RWPE2 (cell line): ENCODE results near the gene ENC1.

Experiments
- ATAC-seq: fragments of 200-7000 bp; cut with Tn5 transposase; 3 replicates; pipeline ENCODE4 v1.9.1; 2021; ENCODE audit warnings: low read depth
- DNase-seq: peaks from one replicate; pipeline ENCODE4 v3.0.0-alpha.2; 2020; ENCODE audit warnings: low spot score
- H3K27ac ChIP-seq: fragments of 450-650 bp; 2 replicates; pipeline ENCODE4 v1.5.1; 2017; ENCODE audit warnings: mild to moderate bottlenecking; ENCODE audit not compliant: poor library complexity, severe bottlenecking
- H3K27me3 ChIP-seq: fragments of 250-450 bp; sonication (Bioruptor Pico); 2 replicates; pipeline ENCODE4 v1.5.1; 2021; ENCODE audit warnings: mild to moderate bottlenecking, moderate library complexity; ENCODE audit not compliant: insufficient read depth, poor library complexity, severe bottlenecking
- H3K36me3 ChIP-seq: fragments of 250-450 bp; sonication (Bioruptor Pico); 2 replicates; pipeline ENCODE4 v1.5.1; 2020; ENCODE audit warnings: low read depth, mild to moderate bottlenecking, moderate library complexity
- H3K4me1 ChIP-seq: fragments of 250-450 bp; sonication (Bioruptor Pico); 2 replicates; pipeline ENCODE4 v1.5.1; 2021; ENCODE audit warnings: mild to moderate bottlenecking, moderate library complexity; ENCODE audit not compliant: insufficient read depth, poor library complexity, severe bottlenecking
- H3K4me3 ChIP-seq: fragments of 250-450 bp; sonication (Bioruptor Pico); 2 replicates; pipeline ENCODE4 v1.5.1; 2021; ENCODE audit warnings: mild to moderate bottlenecking, moderate library complexity; ENCODE audit not compliant: severe bottlenecking
- H3K9me3 ChIP-seq: fragments of 250-450 bp; sonication (Bioruptor Pico); 2 replicates; pipeline ENCODE4 v1.5.1; 2021; ENCODE audit warnings: mild to moderate bottlenecking, moderate library complexity; ENCODE audit not compliant: severe bottlenecking
- CTCF ChIP-seq: fragments of 450-650 bp; IDR thresholded peaks from one replicate; pipeline ENCODE4 v1.5.1; 2017; ENCODE audit warnings: mild to moderate bottlenecking, moderate library complexity; ENCODE audit not compliant: poor library complexity, severe bottlenecking

Gene ENC1

GRCh38 chr5:74621492-74621891 is 19.0 kb downstream of the ENC1 start:
- H3K4me1 ChIP-seq: peaks cover 29% of the 10 kb centered on the region
- ATAC-seq (no peak), DNase-seq (no peak)
- no peaks in the 10 kb centered on the region for H3K36me3 ChIP-seq
- no peaks in the 10 kb centered on the region for H3K9me3 ChIP-seq
- H3K4me3 ChIP-seq: no peak overlapping the region
- TF ChIP-seq CTCF: no peak
- no peak overlapping the region for H3K27ac ChIP-seq
- H3K27me3 ChIP-seq: no peaks in the 10 kb centered on the region

- no peaks in the 10 kb centered on the region for H3K36me3 ChIP-seq
- H3K4me3 ChIP-seq: no peak overlapping the region
- ATAC-seq (no peak), DNase-seq (no peak)
- peaks cover 12% of the 10 kb centered on the region for H3K4me1 ChIP-seq
- no peaks in the 10 kb centered on the region for H3K27me3 ChIP-seq
- no peak for TF ChIP-seq CTCF
- no peaks in the 10 kb centered on the region for H3K9me3 ChIP-seq
- no peak overlapping the region for H3K27ac ChIP-seq
These were observed 21.2 kb downstream of the ENC1 start for GRCh38 chr5:74619308-74619707.

- no peaks in the 10 kb centered on the region for H3K27me3 ChIP-seq
- no peaks in the 10 kb centered on the region for H3K9me3 ChIP-seq
- no peak overlapping the region for H3K27ac ChIP-seq
- H3K4me1 ChIP-seq: peaks cover 5% of the 10 kb centered on the region
- no peak for TF ChIP-seq CTCF
- no peak for ATAC-seq
- no peak overlapping the region for H3K4me3 ChIP-seq
- no peaks in the 10 kb centered on the region for H3K36me3 ChIP-seq
- no peak for DNase-seq
These were observed 22.4 kb downstream of the ENC1 start for GRCh38 chr5:74618106-74618505.

- Histone ChIP-seq H3K36me3 (no peaks in the 10 kb centered on the region), H3K9me3 (no peaks in the 10 kb centered on the region), H3K27ac (no peak overlapping the region), H3K4me3 (no peak overlapping the region), H3K27me3 (no peaks in the 10 kb centered on the region), H3K4me1 (no peaks in the 10 kb centered on the region)
- ATAC-seq (no peak), DNase-seq (no peak)
- TF ChIP-seq CTCF: no peak
These were observed 23.3 kb downstream of the ENC1 start for GRCh38 chr5:74617202-74617601.

GRCh38 chr5:74616236-74617146 is 24.0 kb downstream of the ENC1 start:
- ATAC-seq (no peak), DNase-seq (no peak)
- H3K4me1 ChIP-seq: no peaks in the 10 kb centered on the region
- H3K27me3 ChIP-seq: no peaks in the 10 kb centered on the region
- no peak overlapping the region for H3K27ac ChIP-seq
- no peak for TF ChIP-seq CTCF
- no peaks in the 10 kb centered on the region for H3K9me3 ChIP-seq
- no peaks in the 10 kb centered on the region for H3K36me3 ChIP-seq
- no peak overlapping the region for H3K4me3 ChIP-seq
